ENCODE results near the gene SYNGR1.

GRCh38 chr22:39417641-39418040 lies 67.8 kb downstream of the SYNGR1 start:
- TF ChIP-seq TAF1 (IDR thresholded peaks at IDR 0.05; ENCODE audit: low read depth, low read length) (no peak), POLR2AphosphoS5 (IDR thresholded peaks at IDR 0.05; ENCODE audit: low read depth, low read length) (no peak), POLR2A (IDR thresholded peaks at IDR 0.05; ENCODE audit: low read depth, low read length) (no peak), POU2F2 (IDR thresholded peaks at IDR 0.05; ENCODE audit: low read depth, low read length) (no peak), SPI1 (IDR thresholded peaks at IDR 0.05; ENCODE audit: low read depth, low read length) (no peak), PAX5 (IDR thresholded peaks at IDR 0.05; ENCODE audit: insufficient read depth, low read length, severe bottlenecking) (no peak)
